ENCODE measurements around the gene ZBTB5. TPM values are rescaled to one million over a fixed set of nuclear protein-coding genes. Genes with fewer than 3 reads are reported as not detected.

Gene ZBTB5
- total and polyA plus RNA-seq, 2 of the 13 experiments (the other 11 are each of a cell fraction or from before 2014, with no cell fraction given) = 12.5 to 20.5 TPM

DNA sequence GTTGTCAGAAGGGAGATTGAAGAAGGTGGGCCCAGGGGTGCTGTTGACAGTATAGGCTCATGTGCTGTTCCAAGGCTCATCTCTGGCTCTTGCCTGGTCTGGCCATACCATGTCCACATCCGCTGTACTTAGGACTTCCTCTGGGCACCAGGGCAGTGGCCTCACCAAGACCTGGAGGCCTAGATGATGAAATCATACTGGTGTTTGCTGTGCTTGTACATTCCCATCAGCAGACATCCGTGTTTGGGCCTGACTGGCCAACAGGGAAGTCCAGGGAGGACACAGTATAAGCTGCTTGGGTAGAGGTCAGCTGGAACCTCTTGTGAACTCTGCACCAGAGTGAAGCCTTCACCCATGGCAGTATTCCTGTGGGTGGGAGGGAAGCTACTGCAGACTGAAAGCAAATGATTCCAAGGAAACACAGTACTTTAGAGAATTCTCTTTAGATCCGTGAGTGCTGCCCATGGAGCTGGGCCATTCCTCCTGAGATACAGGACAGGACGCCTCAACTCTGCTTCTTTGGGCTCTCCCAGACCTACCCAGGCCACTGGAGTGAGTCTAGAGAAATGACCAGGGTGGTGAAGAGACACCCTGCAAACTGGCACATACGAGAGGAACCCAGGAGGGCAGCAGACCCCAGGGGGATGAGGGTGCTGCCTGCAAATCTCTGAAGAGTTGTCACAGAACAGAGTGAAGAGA, 43.0 kb upstream of the ZBTB5 start (continued):
- TF ChIP-seq ZNF724P (CRISPR knock-in tag; IDR thresholded peaks at IDR 0.05; ENCODE audit: borderline replicate concordance) (peak; percentile 85; the same call in 1 of the 2 replicates), IKZF4 (CRISPR knock-in tag; IDR thresholded peaks at IDR 0.05; ENCODE audit: borderline replicate concordance, low read depth, not compliant biosample characterization) (no peak), POLR2G (IDR thresholded peaks at IDR 0.05; ENCODE audit: low read depth, low read length) (peak; percentile 68), ZEB1 (IDR thresholded peaks at IDR 0.05; ENCODE audit: insufficient replicate concordance, low read depth) (no peak), PITX1 (CRISPR knock-in tag; IDR thresholded peaks at IDR 0.05) (peak; percentile 85), ZNF790 (CRISPR knock-in tag; IDR thresholded peaks at IDR 0.05; ENCODE audit: borderline replicate concordance) (no peak)
- TF ChIP-seq, protein P1, sequence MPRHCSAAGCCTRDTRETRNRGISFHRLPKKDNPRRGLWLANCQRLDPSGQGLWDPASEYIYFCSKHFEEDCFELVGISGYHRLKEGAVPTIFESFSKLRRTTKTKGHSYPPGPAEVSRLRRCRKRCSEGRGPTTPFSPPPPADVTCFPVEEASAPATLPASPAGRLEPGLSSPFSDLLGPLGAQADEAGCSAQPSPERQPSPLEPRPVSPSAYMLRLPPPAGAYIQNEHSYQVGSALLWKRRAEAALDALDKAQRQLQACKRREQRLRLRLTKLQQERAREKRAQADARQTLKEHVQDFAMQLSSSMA (CRISPR knock-in tag; IDR thresholded peaks at IDR 0.05) = no peak

GRCh38 chr9:37507566-37508134, 42.4 kb upstream of the ZBTB5 start:
- 0 out of 2 replicates have a peak overlapping the region, but pooled peaks have one; percentile 16 for H3K9ac ChIP-seq (ENCODE audit: insufficient read depth, low read depth, low read length)
- no peaks in the 10 kb centered on the region for H4K20me1 ChIP-seq (ENCODE audit: insufficient read depth, low read length)
- H3K36me3 ChIP-seq (replicated peaks in 1 of 2; ENCODE audit: control insufficient read depth in 1 of 2, insufficient read depth in 2 of 2, low read length in 2 of 2) = peaks cover 9 to 13% of the 10 kb centered on the region in 2 experiments; a peak in 4 of 5 replicates
- no peak for DNase-seq (ENCODE audit: low spot score)
- H3K4me1 ChIP-seq (ENCODE audit: insufficient read depth, low read length) = peaks cover 44% of the 10 kb centered on the region
- ATAC-seq = no peak
- ChIA-PET POLR2A (interaction anchor here (1.2 to 2.1 kb wide), 3 partner anchors 10 to 67 kb away, joined by 3 to 16 read pairs (median 3); partner anchors contain the start of gene POLR1E), CTCF (ENCODE audit: low intra/inter-chr PET ratio, low total read pairs) (no interaction called here)
- peak overlapping the region; percentile 87 for H3K27ac ChIP-seq (ENCODE audit: extremely low read length, insufficient read depth, low read length)
- in situ Hi-C loops (cut with HindIII; ENCODE audit: extremely low pct_ligation_motif_present, low pct_unique_long_range_greater_than_20kb) = no loop called here
- intact Hi-C loops (cut with micrococcal nuclease; ENCODE audit: unreplicated experiment) = no loop called here
- H3K4me2 ChIP-seq (ENCODE audit: low read depth, low read length) = peak overlapping the region; percentile 13; the same call in 1 of the 2 replicates
- no peaks in the 10 kb centered on the region for H3K27me3 ChIP-seq (ENCODE audit: control insufficient read depth in 1 of 2, insufficient read depth in 2 of 2, low read length in 2 of 2)
- no TSS peak for BruUV-seq (replicated peaks)
- WGBS (ENCODE audit: low lambda C conversion rate) = 91% methylated on average over 10 of the region's 11 CpGs
- no peak for FAIRE-seq
- no peaks in the 10 kb centered on the region for H3K9me3 ChIP-seq (ENCODE audit: low read length)
- H3K4me3 ChIP-seq (replicated peaks in 1 of 3; ENCODE audit: insufficient read depth in 1 of 3, low read depth in 2 of 3, low read length in 3 of 3) = no peak overlapping the region
- no peaks in the 10 kb centered on the region for H3K79me2 ChIP-seq (ENCODE audit: insufficient read depth, low read length)
- H2AFZ ChIP-seq (ENCODE audit: low read length) = no peak overlapping the region
- no peak for TF ChIP-seq TCF12 (IDR thresholded peaks at IDR 0.05)
- TF ChIP-seq TCF12 (CRISPR knock-in tag; IDR thresholded peaks at IDR 0.05) = no peak
- TF ChIP-seq FOSL2 (CRISPR knock-in tag; IDR thresholded peaks at IDR 0.05) = no peak
- TF ChIP-seq SPEN (CRISPR knock-in tag; IDR thresholded peaks at IDR 0.05; ENCODE audit: low read depth) = no peak
- no peak for TF ChIP-seq ZEB1 (IDR thresholded peaks at IDR 0.05; ENCODE audit: insufficient replicate concordance, low read depth)
- TF ChIP-seq MAZ (IDR thresholded peaks at IDR 0.05; ENCODE audit: borderline replicate concordance, low read depth, low read length) = no peak
- no peak for TF ChIP-seq MAZ (CRISPR knock-in tag; IDR thresholded peaks at IDR 0.05; ENCODE audit: low read depth)
- no peak for TF ChIP-seq SNAPC4 (CRISPR knock-in tag; IDR thresholded peaks at IDR 0.05)
- TF ChIP-seq HOXA7 (CRISPR knock-in tag; IDR thresholded peaks at IDR 0.05) = no peak

Measured in HepG2 (cell line).